Esophagus (tissue), 2 donors: ENCODE data around the gene PRKCSH. TPM values are rescaled to one million over a fixed set of nuclear protein-coding genes. Genes with fewer than 3 reads are reported as not detected.
"Not testable (repeated sequence)": the region's sequence is repeated elsewhere in the genome, so short reads cannot be mapped to it uniquely, and the experiment has no call there.

Experiments
- H3K27ac ChIP-seq, 2 donors: one replicate each; pipeline ENCODE4 v1.5.1; 2013; ENCODE audit warnings: low read depth in 2 of 2, mild to moderate bottlenecking in 2 of 2, inconsistent platforms in 1 of 2, low read length in 1 of 2, moderate library complexity in 1 of 2
- H3K27me3 ChIP-seq, 2 donors: one replicate each; pipeline ENCODE4 v1.6.1; 2013; ENCODE audit warnings: low read length in 2 of 2, control low read depth in 1 of 2, mild to moderate bottlenecking in 1 of 2; ENCODE audit not compliant: insufficient read depth in 2 of 2, control insufficient read depth in 1 of 2
- H3K36me3 ChIP-seq, 2 donors: one replicate each; pipeline ENCODE4 v1.6.1; 2013; ENCODE audit warnings: low read length in 1 of 2; ENCODE audit not compliant: control insufficient read depth in 2 of 2, insufficient read depth in 2 of 2
- H3K4me1 ChIP-seq, 2 donors: one replicate each; pipeline ENCODE4 v1.6.1; 2013; ENCODE audit warnings: low read length in 1 of 2; ENCODE audit not compliant: control insufficient read depth in 2 of 2, insufficient read depth in 2 of 2
- H3K4me3 ChIP-seq, 2 donors: one replicate each; pipeline ENCODE4 v1.5.1; 2013; ENCODE audit warnings: low read length in 2 of 2, mild to moderate bottlenecking in 2 of 2, low read depth in 1 of 2, moderate library complexity in 1 of 2
- H3K9me3 ChIP-seq, 2 donors: one replicate each; pipeline ENCODE4 v1.6.1; 2013; ENCODE audit warnings: mild to moderate bottlenecking in 2 of 2, low read depth in 1 of 2, low read length in 1 of 2, moderate library complexity in 1 of 2; ENCODE audit not compliant: control insufficient read depth in 2 of 2, insufficient read depth in 1 of 2
- WGBS, 2 donors: extraction: QIAGEN DNeasy Blood & Tissue Kit; methylation state at CpG; one replicate each; pipeline ENCODE4 v1.1.7; 2013; 5-methylcytosine and 5-hydroxymethylcytosine counted together
- polyA plus RNA-seq, 2 donors: library from polyadenylated mRNA; stranded (reverse); fragments of 200-250 nt; gene quantifications; one replicate each; pipeline ENCODE4 v1.2.3, GENCODE V29; 2013
- donor health status: healthy with polysubstance abuse.
- donor health status: Bipolar disorder and iron deficiency.

PRKCSH gene
- polyA plus RNA-seq, 2 donors: 76.7 to 86.9 TPM

DNA sequence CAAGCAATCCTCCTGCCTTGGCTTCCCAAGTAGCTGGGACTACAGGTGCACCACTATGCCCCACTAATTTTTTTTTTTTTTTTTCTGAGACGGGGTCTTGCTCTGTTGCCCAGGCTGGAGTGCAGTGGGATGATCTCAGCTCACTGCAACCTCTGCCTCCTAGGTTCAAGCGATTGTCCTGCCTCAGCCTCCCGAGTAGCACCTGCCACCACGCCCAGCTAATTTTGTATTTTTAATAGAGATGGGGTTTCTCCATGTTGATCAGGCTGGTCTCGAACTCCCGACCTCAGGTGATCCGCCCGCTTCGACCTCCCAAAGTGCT lies 19.8 kb downstream of the PRKCSH start:
- not testable (repeated sequence) for H3K4me1 ChIP-seq, H3K4me3 ChIP-seq, H3K36me3 ChIP-seq, H3K9me3 ChIP-seq, H3K27me3 ChIP-seq, H3K27ac ChIP-seq
- WGBS, 2 donors: 85 to 87% methylated on average over 9 of the region's 9 CpGs

DNA sequence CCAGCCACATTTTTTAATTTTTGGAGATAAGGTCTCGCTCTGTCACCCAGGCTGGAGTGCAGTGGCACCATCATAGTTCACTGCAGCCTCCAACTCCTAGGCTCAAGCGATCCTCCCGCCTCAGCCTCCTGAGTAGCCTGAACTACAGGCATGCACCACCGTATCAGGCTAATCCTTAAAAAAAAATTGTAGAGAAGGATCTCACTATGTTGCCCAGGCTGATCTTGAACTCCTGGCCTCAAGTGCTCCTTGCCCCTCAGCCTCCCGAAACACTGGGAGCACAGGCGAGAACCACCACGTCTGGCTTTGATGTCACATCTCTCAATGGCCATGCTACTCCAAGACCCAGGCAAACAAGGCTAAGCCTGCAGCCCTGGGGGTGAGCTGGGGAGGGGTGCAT lies 21.2 kb downstream of the PRKCSH start:
- Histone ChIP-seq H3K36me3 (no peaks in the 10 kb centered on the region), H3K27ac (no peak overlapping the region), H3K4me3 (no peak overlapping the region), H3K27me3 (no peaks in the 10 kb centered on the region), H3K4me1 (no peaks in the 10 kb centered on the region), H3K9me3 (no peaks in the 10 kb centered on the region)
- WGBS, 2 donors: 87 to 88% methylated on average over 7 of the region's 7 CpGs

- Histone ChIP-seq H3K9me3 (no peaks in the 10 kb centered on the region), H3K36me3 (no peaks in the 10 kb centered on the region), H3K4me1 (no peaks in the 10 kb centered on the region), H3K27ac (no peak overlapping the region), H3K27me3 (no peaks in the 10 kb centered on the region), H3K4me3 (no peak overlapping the region)
- WGBS, 2 donors: 35 to 36% methylated on average over 15 to 18 of the region's 18 CpGs
Observed at GRCh38 chr19:11457115-11457514, 21.7 kb downstream of the PRKCSH start.

GRCh38 chr19:11457831-11458230 lies 22.4 kb downstream of the PRKCSH start:
- WGBS, 2 donors: 82 to 88% methylated on average over 19 to 20 of the region's 20 CpGs
- Histone ChIP-seq H3K9me3 (no peaks in the 10 kb centered on the region), H3K27ac (no peak overlapping the region), H3K4me1 (no peaks in the 10 kb centered on the region), H3K36me3 (no peaks in the 10 kb centered on the region), H3K27me3 (no peaks in the 10 kb centered on the region), H3K4me3 (no peak overlapping the region)

DNA sequence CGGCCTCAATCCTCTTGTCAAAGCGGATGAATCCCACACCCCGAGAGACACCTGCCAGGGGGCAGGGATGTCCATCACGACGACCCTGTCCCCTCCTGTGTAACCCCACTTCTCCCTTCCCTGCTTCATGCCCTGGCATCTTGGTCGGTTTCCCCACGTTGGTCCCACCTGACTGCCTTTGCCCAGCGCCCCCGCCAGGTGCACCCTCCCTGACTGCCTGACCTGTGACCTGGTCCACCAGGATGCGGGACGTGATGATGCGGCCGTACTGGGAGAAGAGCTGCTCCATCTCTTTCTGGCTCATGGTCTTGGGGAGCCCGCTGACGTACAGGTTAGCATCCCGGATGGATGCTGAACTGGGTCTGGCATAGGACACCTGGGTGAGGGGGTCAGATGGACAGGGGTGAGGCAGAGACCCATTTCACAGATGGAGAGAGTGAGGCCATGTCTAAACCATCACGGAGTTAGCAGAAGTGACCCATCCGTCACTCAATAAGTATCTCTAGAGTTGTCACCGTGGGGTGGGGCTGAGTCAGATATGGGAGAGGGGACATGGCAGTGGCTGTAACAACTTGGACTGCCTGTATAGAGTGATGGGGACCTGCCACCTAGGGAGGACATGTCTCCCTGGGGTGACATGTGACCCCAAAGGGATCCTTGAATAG lies 22.9 kb downstream of the PRKCSH start:
- Histone ChIP-seq H3K27ac (no peak overlapping the region), H3K4me3 (no peak overlapping the region), H3K27me3 (no peaks in the 10 kb centered on the region), H3K9me3 (no peaks in the 10 kb centered on the region), H3K36me3 (no peaks in the 10 kb centered on the region), H3K4me1 (no peaks in the 10 kb centered on the region)
- 83 to 86% methylated on average over 19 of the region's 19 CpGs for WGBS, 2 donors

GRCh38 chr19:11458912-11459311 lies 23.5 kb downstream of the PRKCSH start:
- 73 to 77% methylated on average over 11 of the region's 11 CpGs for WGBS, 2 donors
- not testable (repeated sequence) for H3K9me3 ChIP-seq, H3K27ac ChIP-seq

DNA sequence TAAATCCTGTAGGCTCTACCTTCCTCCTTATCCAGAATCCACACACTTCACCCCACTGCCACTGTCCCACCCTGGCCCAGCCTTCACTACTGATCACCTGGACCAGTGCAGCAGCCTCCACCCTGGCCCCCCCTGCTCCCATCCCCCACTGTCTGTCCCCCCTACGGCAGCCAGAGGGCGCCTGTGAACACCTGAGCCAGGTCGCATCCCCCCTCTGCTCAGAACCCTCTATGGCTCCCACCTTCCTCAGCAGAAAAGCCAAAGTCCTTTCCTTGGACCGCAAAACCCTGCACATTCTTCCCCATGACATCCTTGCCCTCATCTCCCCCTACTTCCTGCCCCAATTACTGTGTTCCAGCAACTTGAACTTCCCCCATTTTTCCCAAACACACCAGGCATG lies 24.8 kb downstream of the PRKCSH start:
- no peak overlapping the region for H3K4me3 ChIP-seq
- 51 to 58% methylated on average over 4 of the region's 4 CpGs for WGBS, 2 donors
- no peaks in the 10 kb centered on the region for H3K36me3 ChIP-seq
- no peaks in the 10 kb centered on the region for H3K9me3 ChIP-seq
- no peak overlapping the region for H3K27ac ChIP-seq
- no peaks in the 10 kb centered on the region for H3K4me1 ChIP-seq
- H3K27me3 ChIP-seq: no peaks in the 10 kb centered on the region

More at GRCh38 chr19:11458912-11459311, 23.5 kb downstream of the PRKCSH start:
- not testable (repeated sequence) for H3K4me1 ChIP-seq, H3K27me3 ChIP-seq, H3K36me3 ChIP-seq, H3K4me3 ChIP-seq

GRCh38 chr19:11461453-11461852 lies 26.0 kb downstream of the PRKCSH start:
- no peaks in the 10 kb centered on the region for H3K36me3 ChIP-seq
- H3K4me3 ChIP-seq: no peak overlapping the region
- no peaks in the 10 kb centered on the region for H3K4me1 ChIP-seq
- no peak overlapping the region for H3K27ac ChIP-seq
- H3K27me3 ChIP-seq: no peaks in the 10 kb centered on the region
- WGBS, 2 donors: 61 to 73% methylated on average over 2 of the region's 2 CpGs
- no peaks in the 10 kb centered on the region for H3K9me3 ChIP-seq

- Histone ChIP-seq H3K4me3 (no peak overlapping the region), H3K27ac (no peak overlapping the region), H3K9me3 (no peaks in the 10 kb centered on the region), H3K36me3 (no peaks in the 10 kb centered on the region), H3K4me1 (no peaks in the 10 kb centered on the region), H3K27me3 (no peaks in the 10 kb centered on the region)
- 63 to 70% methylated on average over 12 of the region's 12 CpGs for WGBS, 2 donors
Observed at GRCh38 chr19:11463391-11463790, 28.0 kb downstream of the PRKCSH start.
